ENCODE measurements around the gene MACROD1.

Gene MACROD1

GRCh38 chr11:64013141-64013896 is 152.6 kb downstream of the MACROD1 start:
- TF ChIP-seq, protein P1, sequence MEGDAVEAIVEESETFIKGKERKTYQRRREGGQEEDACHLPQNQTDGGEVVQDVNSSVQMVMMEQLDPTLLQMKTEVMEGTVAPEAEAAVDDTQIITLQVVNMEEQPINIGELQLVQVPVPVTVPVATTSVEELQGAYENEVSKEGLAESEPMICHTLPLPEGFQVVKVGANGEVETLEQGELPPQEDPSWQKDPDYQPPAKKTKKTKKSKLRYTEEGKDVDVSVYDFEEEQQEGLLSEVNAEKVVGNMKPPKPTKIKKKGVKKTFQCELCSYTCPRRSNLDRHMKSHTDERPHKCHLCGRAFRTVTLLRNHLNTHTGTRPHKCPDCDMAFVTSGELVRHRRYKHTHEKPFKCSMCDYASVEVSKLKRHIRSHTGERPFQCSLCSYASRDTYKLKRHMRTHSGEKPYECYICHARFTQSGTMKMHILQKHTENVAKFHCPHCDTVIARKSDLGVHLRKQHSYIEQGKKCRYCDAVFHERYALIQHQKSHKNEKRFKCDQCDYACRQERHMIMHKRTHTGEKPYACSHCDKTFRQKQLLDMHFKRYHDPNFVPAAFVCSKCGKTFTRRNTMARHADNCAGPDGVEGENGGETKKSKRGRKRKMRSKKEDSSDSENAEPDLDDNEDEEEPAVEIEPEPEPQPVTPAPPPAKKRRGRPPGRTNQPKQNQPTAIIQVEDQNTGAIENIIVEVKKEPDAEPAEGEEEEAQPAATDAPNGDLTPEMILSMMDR (IDR thresholded peaks at IDR 0.05; ENCODE audit: low read depth, low read length), result no peak
- no peak overlapping the region for H3K4me3 ChIP-seq (ENCODE audit: low read depth, low read length)
- in situ Hi-C loops (cut with HindIII; ENCODE audit: low sequenced_read_pairs), result no loop called here
- DNase-seq (ENCODE audit: low read depth, low spot score), result no peak

DNA sequence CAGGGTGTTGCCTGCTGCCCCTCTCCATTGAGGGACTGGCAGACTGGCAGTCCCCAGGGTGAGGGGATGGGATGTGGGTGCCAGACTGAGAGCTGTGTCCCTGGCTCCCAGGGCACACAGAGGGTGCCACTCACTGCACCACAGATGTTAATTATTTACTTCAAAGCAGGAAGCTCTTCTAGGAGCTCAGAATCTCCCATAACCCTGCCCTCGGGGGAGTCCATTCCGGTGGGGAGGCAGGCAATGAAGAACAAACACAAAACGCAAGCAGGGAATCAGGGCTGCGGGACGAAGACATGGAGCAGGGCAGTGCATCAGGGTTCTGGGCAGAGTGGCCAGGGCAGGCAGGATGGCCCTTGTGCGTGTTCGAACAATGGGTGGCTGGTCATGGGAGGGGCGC is 154.5 kb downstream of the MACROD1 start:
- TF ChIP-seq, protein P1 (IDR thresholded peaks at IDR 0.05; ENCODE audit: low read depth, low read length), result no peak
- no peak for DNase-seq (ENCODE audit: low read depth, low spot score)
- in situ Hi-C loops (cut with HindIII; ENCODE audit: low sequenced_read_pairs), result no loop called here
- H3K4me3 ChIP-seq (ENCODE audit: low read depth, low read length), result no peak overlapping the region

DNA sequence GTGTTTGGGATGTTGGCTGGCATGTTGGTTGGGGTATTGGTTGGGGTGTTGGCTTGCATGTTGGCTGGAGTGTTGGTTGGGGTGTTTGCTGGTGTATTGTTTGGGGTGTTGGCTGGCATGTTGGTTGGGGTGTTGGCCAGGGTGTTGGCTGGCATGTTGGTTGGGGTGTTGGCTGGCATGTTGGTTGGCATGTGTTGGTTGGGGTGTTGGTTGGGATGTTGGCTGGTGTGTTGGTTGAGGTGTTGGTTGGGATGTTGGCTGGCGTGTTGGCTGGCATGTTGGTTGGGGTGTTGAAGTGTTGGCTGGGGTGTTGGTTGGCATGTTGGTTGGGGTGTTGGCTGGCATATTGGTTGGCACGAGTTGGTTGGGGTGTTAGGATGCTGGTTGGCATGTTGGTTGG is 155.1 kb downstream of the MACROD1 start:
- in situ Hi-C loops (cut with HindIII; ENCODE audit: low sequenced_read_pairs), result no loop called here
- no peak overlapping the region for H3K4me3 ChIP-seq (ENCODE audit: low read depth, low read length)
- no peak for DNase-seq (ENCODE audit: low read depth, low spot score)
- TF ChIP-seq, protein P1 (IDR thresholded peaks at IDR 0.05; ENCODE audit: low read depth, low read length), result no peak

DNA sequence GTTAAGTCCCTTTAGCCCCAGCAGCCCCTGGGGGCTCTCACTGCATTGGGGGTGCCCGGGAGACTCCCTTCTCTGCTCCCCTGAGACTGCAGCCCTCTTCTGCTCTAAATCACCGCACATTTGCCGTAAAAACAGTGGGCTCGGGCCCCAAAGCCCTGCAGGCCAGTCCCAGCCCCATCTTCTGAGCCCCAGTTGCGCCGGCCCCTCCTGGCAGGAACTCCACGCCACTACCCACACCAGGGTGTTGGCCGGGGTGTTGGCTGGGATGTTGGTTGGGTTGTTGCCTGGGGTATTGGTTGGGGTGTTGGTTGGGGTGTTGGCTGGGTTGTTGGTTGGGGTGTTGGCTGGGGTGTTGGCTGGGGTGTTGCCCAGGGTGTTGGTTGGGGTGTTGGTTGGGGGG is 156.2 kb downstream of the MACROD1 start:
- DNase-seq (ENCODE audit: low read depth, low spot score), result no peak
- no peak overlapping the region for H3K4me3 ChIP-seq (ENCODE audit: low read depth, low read length)
- TF ChIP-seq, protein P1 (IDR thresholded peaks at IDR 0.05; ENCODE audit: low read depth, low read length), result no peak
- in situ Hi-C loops (cut with HindIII; ENCODE audit: low sequenced_read_pairs), result loop anchor here (10.0 kb wide), 2 partner anchors 105 to 155 kb away; partner anchors contain the start of gene MACROD1

DNA sequence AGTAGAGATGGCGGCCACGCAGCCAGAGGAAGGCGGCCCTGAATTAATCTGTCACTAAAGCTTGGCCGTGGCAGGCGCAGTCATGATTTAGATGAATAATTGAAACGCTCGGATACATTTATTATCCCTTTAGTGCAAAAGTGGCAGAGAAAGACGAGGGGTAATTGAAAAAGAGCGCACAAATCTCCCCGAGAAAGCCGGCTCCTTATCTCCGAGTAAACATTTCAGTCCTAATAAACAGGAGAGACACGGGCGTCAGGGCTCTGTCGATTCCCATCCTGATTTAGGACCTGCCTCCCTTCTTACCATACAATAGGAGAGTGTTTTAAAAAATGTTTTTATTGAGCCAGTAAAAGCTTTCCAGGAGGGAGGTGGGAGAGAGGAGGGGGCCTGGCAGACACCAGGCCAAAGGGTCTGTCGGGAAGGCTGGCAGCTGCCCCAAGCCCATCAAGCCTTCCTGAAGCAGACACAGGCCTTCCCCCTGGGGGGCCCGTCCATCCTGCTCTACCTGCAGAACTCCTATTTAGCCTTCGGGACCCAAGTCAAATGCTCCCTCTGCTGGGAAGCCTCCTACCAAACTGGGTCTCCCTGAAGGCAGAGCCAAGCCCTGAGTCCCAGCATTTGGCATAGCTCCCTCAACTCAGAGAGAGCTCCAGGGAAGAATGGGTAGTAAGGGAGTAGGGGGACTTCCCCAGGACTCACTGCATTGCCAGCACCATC is 156.8 kb downstream of the MACROD1 start:
- TF ChIP-seq, protein P1 (IDR thresholded peaks at IDR 0.05; ENCODE audit: low read depth, low read length), result no peak
- in situ Hi-C loops (cut with HindIII; ENCODE audit: low sequenced_read_pairs), result loop anchor here (10.0 kb wide), 2 partner anchors 106 to 156 kb away; partner anchors contain the start of gene MACROD1
- DNase-seq (ENCODE audit: low read depth, low spot score), result no peak
- H3K4me3 ChIP-seq (ENCODE audit: low read depth, low read length), result no peak overlapping the region

DNA sequence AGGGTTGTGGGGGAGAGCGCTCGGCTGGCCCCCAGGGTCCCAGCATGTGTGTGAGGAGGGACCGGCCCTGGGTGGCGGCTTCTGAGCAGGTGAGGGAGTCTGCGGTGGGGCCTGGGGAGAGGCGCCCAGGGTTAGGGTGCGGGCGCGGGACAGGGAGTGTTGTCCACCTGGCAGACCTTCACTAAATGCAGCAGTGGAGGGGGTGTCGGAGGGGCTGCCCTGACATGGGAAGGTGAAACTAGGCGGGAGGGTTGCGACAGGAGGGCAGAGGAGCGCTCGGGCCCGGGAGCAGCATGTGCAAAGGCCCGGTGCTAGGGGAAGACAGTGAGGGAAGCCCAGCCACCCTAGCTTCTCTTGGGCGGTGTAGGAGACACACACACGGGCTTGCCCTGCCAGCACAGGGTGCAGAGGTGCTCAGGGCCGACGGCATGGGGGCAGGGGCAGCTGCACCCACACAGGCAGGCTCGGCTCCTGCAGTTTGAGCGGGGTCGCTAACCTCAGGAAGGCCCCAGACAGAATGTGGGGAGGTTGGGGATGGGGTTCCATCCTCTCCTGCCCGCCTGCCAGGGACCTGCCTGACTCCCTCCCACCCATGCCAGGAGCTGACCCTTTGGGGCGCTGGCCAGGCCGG is 157.5 kb downstream of the MACROD1 start:
- in situ Hi-C loops (cut with HindIII; ENCODE audit: low sequenced_read_pairs), result loop anchor here (10.0 kb wide), 2 partner anchors 106 to 156 kb away; partner anchors contain the start of gene MACROD1
- H3K4me3 ChIP-seq (ENCODE audit: low read depth, low read length), result no peak overlapping the region
- no peak for DNase-seq (ENCODE audit: low read depth, low spot score)
- TF ChIP-seq, protein P1 (IDR thresholded peaks at IDR 0.05; ENCODE audit: low read depth, low read length), result no peak

All from astrocyte of the spinal cord (primary cell).